GM10266 (cell line): ENCODE results near the gene BBS9.
"Not testable (repeated sequence)": the region's sequence is repeated elsewhere in the genome, so short reads cannot be mapped to it uniquely, and the experiment has no call there.

Experiments
- DNase-seq: peaks from one replicate; pipeline ENCODE4 v3.0.0; 2012; ENCODE audit errors: extremely low spot score
- TF ChIP-seq, protein P1 (sequence below): IDR thresholded peaks from 2 replicates; pipeline ENCODE4 v1.5.1; 2012; ENCODE audit warnings: mild to moderate bottlenecking, low read depth; ENCODE audit not compliant: control insufficient read depth, insufficient read depth; ENCODE audit errors: missing control alignments

The BBS9 gene

GRCh38 chr7:33091641-33092191 lies 37.6 kb upstream of the BBS9 start:
- no peak for DNase-seq
- TF ChIP-seq, protein P1, sequence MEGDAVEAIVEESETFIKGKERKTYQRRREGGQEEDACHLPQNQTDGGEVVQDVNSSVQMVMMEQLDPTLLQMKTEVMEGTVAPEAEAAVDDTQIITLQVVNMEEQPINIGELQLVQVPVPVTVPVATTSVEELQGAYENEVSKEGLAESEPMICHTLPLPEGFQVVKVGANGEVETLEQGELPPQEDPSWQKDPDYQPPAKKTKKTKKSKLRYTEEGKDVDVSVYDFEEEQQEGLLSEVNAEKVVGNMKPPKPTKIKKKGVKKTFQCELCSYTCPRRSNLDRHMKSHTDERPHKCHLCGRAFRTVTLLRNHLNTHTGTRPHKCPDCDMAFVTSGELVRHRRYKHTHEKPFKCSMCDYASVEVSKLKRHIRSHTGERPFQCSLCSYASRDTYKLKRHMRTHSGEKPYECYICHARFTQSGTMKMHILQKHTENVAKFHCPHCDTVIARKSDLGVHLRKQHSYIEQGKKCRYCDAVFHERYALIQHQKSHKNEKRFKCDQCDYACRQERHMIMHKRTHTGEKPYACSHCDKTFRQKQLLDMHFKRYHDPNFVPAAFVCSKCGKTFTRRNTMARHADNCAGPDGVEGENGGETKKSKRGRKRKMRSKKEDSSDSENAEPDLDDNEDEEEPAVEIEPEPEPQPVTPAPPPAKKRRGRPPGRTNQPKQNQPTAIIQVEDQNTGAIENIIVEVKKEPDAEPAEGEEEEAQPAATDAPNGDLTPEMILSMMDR = no peak

GRCh38 chr7:33093266-33093665 lies 36.1 kb upstream of the BBS9 start:
- no peak for DNase-seq
- TF ChIP-seq, protein P1 = no peak

- DNase-seq = not testable (repeated sequence)
Observed at GRCh38 chr7:33094745-33095275, 34.6 kb upstream of the BBS9 start.

DNA sequence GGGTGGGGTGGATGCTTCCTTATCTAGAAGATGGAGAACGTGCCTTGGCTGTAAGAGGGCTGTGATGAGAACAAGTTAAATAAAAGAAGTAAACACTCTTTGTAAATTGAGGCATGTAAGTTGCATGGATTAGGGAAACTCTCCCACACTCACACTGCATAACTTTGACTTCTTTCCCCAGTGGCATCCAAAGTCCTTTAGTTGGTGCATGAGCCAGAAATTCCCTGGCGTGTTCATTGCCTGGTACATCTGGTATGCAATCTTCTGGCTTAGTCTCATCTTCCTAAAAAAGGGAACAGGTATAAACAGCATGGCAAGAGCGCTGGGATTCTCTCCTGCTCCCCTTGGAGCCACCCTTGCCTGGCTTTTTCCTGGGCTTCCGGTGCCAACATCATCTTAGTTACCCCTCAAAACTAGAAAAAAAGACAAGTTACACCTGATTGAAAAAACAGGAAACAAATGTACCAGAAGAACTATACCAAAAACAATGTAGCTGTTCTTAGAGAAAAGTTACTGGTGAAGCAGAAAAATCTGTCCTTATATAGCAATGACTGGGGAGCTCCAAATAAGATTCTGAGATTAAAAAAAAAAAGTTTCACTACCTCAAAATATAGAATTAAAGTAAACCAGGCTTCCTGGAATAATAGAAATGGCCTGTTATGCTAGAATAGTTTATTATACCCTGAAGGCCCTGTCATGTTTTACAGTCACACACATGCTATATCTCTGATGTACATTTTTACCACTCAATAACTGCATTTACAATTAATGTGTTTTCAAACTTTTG lies 30.0 kb upstream of the BBS9 start:
- TF ChIP-seq, protein P1 = no peak
- DNase-seq = no peak

- TF ChIP-seq, protein P1 = no peak
- no peak for DNase-seq
Observed at GRCh38 chr7:33100770-33101169, 28.6 kb upstream of the BBS9 start.

DNA sequence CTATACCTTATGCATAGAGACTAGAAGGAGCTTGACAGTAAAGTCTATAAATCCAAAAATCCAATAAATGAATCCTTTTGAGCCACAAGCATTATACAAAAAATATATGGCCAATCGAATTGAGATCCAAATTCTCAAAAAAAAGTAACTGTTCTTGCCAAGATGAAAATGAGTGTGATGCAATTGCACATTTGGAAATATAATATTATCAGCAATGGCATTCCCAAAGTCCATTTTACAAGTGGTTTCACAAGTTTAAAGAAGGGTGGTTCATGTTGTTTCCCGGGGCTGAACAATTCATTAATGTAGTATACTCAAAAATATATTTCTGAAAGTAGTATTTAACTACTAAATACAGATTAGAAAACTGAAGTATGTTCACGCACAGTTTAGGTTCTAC lies 27.5 kb upstream of the BBS9 start:
- DNase-seq = no peak
- TF ChIP-seq, protein P1 = no peak

GRCh38 chr7:33107136-33108066 lies 22.0 kb upstream of the BBS9 start:
- DNase-seq = peak; percentile 55
- TF ChIP-seq, protein P1 = peak; percentile 58
